22Rv1 (cell line): ENCODE measurements around the gene FARS2.

Experiments used
- H3K27ac ChIP-seq: fragments of 450-650 bp; 2 replicates; pipeline ENCODE4 v1.5.1; 2017
- ZFX ChIP-seq: fragments of 450-650 bp; IDR thresholded peaks from 2 replicates; pipeline ENCODE4 v1.6.1; 2017; ENCODE audit warnings: antibody characterized with exemption, borderline replicate concordance
- TF ChIP-seq, protein P1 (sequence below): fragments of 450-650 bp; IDR thresholded peaks from 2 replicates; pipeline ENCODE4 v1.5.1; 2017; ENCODE audit warnings: mild to moderate bottlenecking

FARS2 gene

DNA sequence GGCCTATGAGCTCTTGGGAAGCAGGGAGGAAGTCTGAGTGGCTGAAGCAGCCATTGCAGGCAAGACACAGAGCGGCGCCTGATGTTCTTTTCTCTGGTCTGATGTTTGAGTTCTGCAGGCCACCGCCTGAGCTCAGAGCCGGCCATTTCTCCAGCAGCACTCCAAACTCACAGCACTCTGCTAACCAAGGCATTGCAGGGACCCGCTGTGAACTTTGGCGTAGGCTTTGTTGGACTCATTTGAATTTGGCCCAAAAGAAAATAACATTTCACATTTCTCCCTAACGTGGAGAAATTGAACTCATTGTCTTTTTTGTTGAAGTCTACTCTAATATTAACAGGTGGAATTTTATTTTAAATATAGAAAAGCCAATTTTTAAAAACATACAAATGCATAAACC is 336.1 kb downstream of the FARS2 start:
- no peak for TF ChIP-seq ZFX
- TF ChIP-seq, protein P1, sequence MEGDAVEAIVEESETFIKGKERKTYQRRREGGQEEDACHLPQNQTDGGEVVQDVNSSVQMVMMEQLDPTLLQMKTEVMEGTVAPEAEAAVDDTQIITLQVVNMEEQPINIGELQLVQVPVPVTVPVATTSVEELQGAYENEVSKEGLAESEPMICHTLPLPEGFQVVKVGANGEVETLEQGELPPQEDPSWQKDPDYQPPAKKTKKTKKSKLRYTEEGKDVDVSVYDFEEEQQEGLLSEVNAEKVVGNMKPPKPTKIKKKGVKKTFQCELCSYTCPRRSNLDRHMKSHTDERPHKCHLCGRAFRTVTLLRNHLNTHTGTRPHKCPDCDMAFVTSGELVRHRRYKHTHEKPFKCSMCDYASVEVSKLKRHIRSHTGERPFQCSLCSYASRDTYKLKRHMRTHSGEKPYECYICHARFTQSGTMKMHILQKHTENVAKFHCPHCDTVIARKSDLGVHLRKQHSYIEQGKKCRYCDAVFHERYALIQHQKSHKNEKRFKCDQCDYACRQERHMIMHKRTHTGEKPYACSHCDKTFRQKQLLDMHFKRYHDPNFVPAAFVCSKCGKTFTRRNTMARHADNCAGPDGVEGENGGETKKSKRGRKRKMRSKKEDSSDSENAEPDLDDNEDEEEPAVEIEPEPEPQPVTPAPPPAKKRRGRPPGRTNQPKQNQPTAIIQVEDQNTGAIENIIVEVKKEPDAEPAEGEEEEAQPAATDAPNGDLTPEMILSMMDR = no peak
- no peak overlapping the region for H3K27ac ChIP-seq

DNA sequence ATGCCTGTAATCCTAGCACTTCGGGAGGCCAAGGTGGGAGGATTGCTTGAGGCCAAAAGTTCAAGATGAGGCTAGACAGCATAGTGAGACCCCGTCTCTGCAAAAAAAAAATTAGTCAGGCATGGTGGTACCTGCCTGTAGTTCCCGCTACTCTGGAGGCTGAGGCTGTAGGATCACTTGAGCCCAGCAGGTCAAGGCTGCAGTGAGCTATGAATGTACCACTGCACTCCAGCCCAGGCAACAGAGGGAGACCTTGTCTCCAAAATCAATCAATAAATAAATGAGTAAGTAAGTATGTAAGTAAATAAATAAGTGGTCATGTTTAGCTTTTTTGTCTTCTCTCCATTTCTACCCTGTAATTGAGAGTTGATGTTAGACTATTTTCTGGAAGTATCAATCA is 336.8 kb downstream of the FARS2 start:
- H3K27ac ChIP-seq = no peak overlapping the region
- no peak for TF ChIP-seq ZFX
- TF ChIP-seq, protein P1 = no peak

DNA sequence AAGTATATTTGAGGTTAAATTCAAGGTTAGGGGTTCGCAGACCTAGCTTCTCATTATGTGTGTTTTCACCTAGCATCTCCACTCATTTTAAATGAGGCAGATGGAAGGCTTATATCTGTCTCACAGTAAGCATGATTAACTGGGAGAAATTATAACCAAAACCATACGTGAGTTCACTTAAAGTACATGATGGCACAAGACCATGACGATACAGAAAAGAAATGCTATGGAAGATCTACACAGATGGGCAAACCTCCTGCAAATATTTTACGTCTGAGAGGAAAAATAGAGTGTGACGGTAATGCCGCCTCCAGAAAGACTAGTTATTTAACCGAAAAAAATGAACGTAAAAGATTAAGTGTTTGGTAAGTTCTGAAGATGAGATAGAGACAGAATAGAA is 337.8 kb downstream of the FARS2 start:
- no peak overlapping the region for H3K27ac ChIP-seq
- no peak for TF ChIP-seq ZFX
- TF ChIP-seq, protein P1 = no peak

DNA sequence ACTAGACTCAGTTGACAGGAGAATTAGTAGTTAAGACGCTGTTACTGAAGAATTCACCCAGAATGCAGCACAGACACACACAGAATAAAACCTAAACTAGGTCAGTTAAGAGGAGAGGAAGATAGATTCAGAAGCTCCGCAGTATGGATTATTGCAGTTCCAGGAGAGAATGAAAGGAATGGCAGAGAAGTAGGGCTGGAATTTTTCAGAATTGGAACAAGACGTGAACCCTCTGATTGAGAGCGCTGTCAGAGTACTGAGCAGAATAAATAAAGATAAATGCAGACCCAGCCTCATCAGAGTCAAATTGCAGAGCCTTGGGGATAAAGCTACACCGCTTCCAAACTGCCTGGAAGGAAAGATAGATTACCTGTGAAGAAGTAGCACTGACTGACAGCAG is 344.6 kb downstream of the FARS2 start:
- TF ChIP-seq ZFX = no peak
- TF ChIP-seq, protein P1 = no peak
- H3K27ac ChIP-seq = no peak overlapping the region

GRCh38 chr6:5606546-5606945 is 345.2 kb downstream of the FARS2 start:
- TF ChIP-seq, protein P1 = no peak
- TF ChIP-seq ZFX = no peak
- no peak overlapping the region for H3K27ac ChIP-seq

DNA sequence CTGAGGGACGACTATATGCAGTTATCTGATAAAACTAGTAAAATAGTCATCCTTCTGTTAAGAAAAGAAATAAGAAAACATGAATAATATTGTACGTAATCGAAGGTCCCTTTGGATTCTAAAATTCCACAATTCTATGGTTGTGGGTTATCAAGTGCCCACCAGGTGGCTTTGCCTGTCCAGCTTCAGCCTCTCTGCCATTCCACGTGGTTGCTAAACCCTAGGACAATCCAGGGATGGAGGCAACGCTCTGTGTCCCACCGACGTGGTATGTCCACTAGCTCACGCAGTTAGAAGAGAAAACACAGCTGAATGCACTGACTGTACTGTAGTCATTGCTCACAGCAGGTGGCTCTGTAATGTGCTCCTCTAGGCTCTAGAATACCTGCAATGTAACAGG is 349.3 kb downstream of the FARS2 start:
- H3K27ac ChIP-seq = no peak overlapping the region
- TF ChIP-seq, protein P1 = no peak
- TF ChIP-seq ZFX = no peak

GRCh38 chr6:5617179-5617578 is 355.9 kb downstream of the FARS2 start:
- H3K27ac ChIP-seq = no peak overlapping the region
- no peak for TF ChIP-seq ZFX
- TF ChIP-seq, protein P1 = no peak
